B cell (primary cell): ENCODE data around the gene TSHZ1. TPM values are rescaled to one million over a fixed set of nuclear protein-coding genes. Genes with fewer than 3 reads are reported as not detected.

Experiments used
- ATAC-seq: fragments of 200-7000 bp; cut with Tn5 transposase; one replicate; pipeline ENCODE4 v1.10.0; 2021; ENCODE audit warnings: low read depth, mild to moderate bottlenecking, moderate number of reproducible peaks, moderate library complexity
- CTCF ChIA-PET: fragments of 350-600 bp; sonication (Branson Sonifier 250); formaldehyde crosslinking; loops from one replicate; lab custom pipeline; 2021; ENCODE audit warnings: antibody characterized with exemption, inconsistent platforms; lab: Charles Lee
- POLR2A ChIA-PET: fragments of 350-600 bp; sonication (Branson Sonifier 250); formaldehyde crosslinking; loops from one replicate; lab custom pipeline; 2021; ENCODE audit warnings: antibody characterized with exemption; lab: Charles Lee
- DNase-seq: peaks from one replicate; pipeline ENCODE4 v3.0.0; 2013
- H2AFZ ChIP-seq: 2 replicates; pipeline ENCODE4 v1.6.1; 2012; ENCODE audit warnings: mild to moderate bottlenecking, low read depth, low read length; ENCODE audit not compliant: insufficient read depth, poor library complexity, severe bottlenecking
- H3K27ac ChIP-seq, 2 donors: 1 replicate in 1 of 2; 2 replicates in 1 of 2; pipeline ENCODE4 v1.5.1; 2012 to 2013; ENCODE audit warnings: low read length in 2 of 2, mild to moderate bottlenecking in 2 of 2, moderate library complexity in 1 of 2
- H3K27me3 ChIP-seq, 4 experiments: fragments of 200-600 bp in 1 of 4; sonication (generic) in 1 of 4; replicated peaks in 1 of 4; 1 replicate in 2 of 4; 2 replicates in 2 of 4; pipeline versions ENCODE4 v1.6.1 to v1.7.0; 2013 to 2016; ENCODE audit warnings: low read length in 3 of 4, mild to moderate bottlenecking in 2 of 4, mixed read lengths in 1 of 4, moderate library complexity in 1 of 4; ENCODE audit not compliant: insufficient read depth in 4 of 4, control insufficient read depth in 3 of 4; ENCODE audit errors: control extremely low read depth in 1 of 4
- H3K36me3 ChIP-seq, 2 experiments: replicated peaks in 1 of 2; 1 replicate in 1 of 2; 2 replicates in 1 of 2; pipeline versions ENCODE4 v1.6.1 to v1.7.1; 2013; ENCODE audit warnings: low read length in 1 of 2; ENCODE audit not compliant: insufficient read depth in 2 of 2, control insufficient read depth in 1 of 2; ENCODE audit errors: control extremely low read depth in 1 of 2, extremely low read depth in 1 of 2
- H3K4me1 ChIP-seq, 2 donors: fragments of 200-600 bp in 1 of 2; sonication (generic) in 1 of 2; 1 replicate in 1 of 2; 2 replicates in 1 of 2; pipeline versions ENCODE4 v1.5.1 to v1.6.1; 2013 to 2017; ENCODE audit warnings: low read length in 2 of 2; ENCODE audit not compliant: control insufficient read depth in 2 of 2, insufficient read depth in 2 of 2
- H3K4me2 ChIP-seq: replicated peaks from 2 replicates; pipeline ENCODE3; 2012; ENCODE audit warnings: mild to moderate bottlenecking, low read depth, low read length; ENCODE audit not compliant: poor library complexity, severe bottlenecking
- H3K4me3 ChIP-seq, 5 experiments: fragments of 200-600 bp in 1 of 5; sonication (generic) in 1 of 5; 1 replicate in 3 of 5; 2 replicates in 2 of 5; pipeline versions ENCODE4 v1.5.1 to v1.7.0; 2011 to 2016; ENCODE audit warnings: low read length in 4 of 5, mild to moderate bottlenecking in 4 of 5, low read depth in 2 of 5, control low read depth in 1 of 5, moderate library complexity in 1 of 5; ENCODE audit not compliant: insufficient read depth in 1 of 5; ENCODE audit errors: control extremely low read depth in 1 of 5, extremely low read depth in 1 of 5
- H3K79me2 ChIP-seq: fragments of 200-600 bp; sonication (generic); one replicate; pipeline ENCODE4 v1.6.0; 2016; ENCODE audit warnings: low read length; ENCODE audit not compliant: control insufficient read depth, insufficient read depth
- H3K9ac ChIP-seq: fragments of 200-600 bp; sonication (generic); 2 replicates; pipeline ENCODE4 v1.6.1; 2017; ENCODE audit warnings: mild to moderate bottlenecking, low read length, moderate library complexity
- H3K9me3 ChIP-seq, 3 donors: one replicate each; pipeline versions ENCODE4 v1.6.1 to v1.7.1; 2013; ENCODE audit warnings: low read length in 2 of 3; ENCODE audit not compliant: control insufficient read depth in 2 of 3, insufficient read depth in 1 of 3; ENCODE audit errors: control extremely low read depth in 1 of 3
- H4K20me1 ChIP-seq: 2 replicates; pipeline ENCODE4 v1.6.0; 2012; ENCODE audit warnings: mild to moderate bottlenecking, low read length; ENCODE audit not compliant: insufficient read depth, control insufficient read depth, poor library complexity, severe bottlenecking
- H3K27ac Mint-ChIP-seq: one replicate; pipeline ENCODE4 v1.8.0; 2021; ENCODE audit warnings: mixed read lengths
- H3K27me3 Mint-ChIP-seq: one replicate; pipeline ENCODE4 v1.8.0; 2021; ENCODE audit warnings: mixed read lengths
- H3K4me1 Mint-ChIP-seq: one replicate; pipeline ENCODE4 v1.8.0; 2021; ENCODE audit warnings: mixed read lengths
- H3K4me3 Mint-ChIP-seq: one replicate; pipeline ENCODE4 v1.8.0; 2021; ENCODE audit warnings: mixed read lengths
- H3K9me3 Mint-ChIP-seq: one replicate; pipeline ENCODE4 v1.8.0; 2022; ENCODE audit warnings: mixed read lengths; ENCODE audit not compliant: insufficient read depth
- CTCF ChIP-seq: fragments of 200-600 bp; IDR thresholded peaks from one replicate; pipeline ENCODE4 v1.8.0; 2022; ENCODE audit warnings: antibody characterized with exemption, mild to moderate bottlenecking
- EZH2 ChIP-seq: IDR thresholded peaks from 2 replicates; pipeline ENCODE4 v1.6.1; 2012; ENCODE audit warnings: borderline replicate concordance, low read depth, mild to moderate bottlenecking, moderate library complexity, low read length; ENCODE audit not compliant: insufficient read depth, poor library complexity, severe bottlenecking
- WGBS: methylation state at CpG from one replicate; pipeline ENCODE4 v1.1.5; 2013; ENCODE audit warnings: missing lambda C conversion rate; ENCODE audit not compliant: insufficient coverage; 5-methylcytosine and 5-hydroxymethylcytosine counted together
- intact Hi-C: fragments of 100-400 bp; cut with micrococcal nuclease; formaldehyde crosslinking; loops from one replicate; pipeline ENCODE4 v1.10.0; 2022
- polyA plus RNA-seq: library from polyadenylated mRNA; depleted of rRNA; stranded (reverse); fragments of >200 nt; gene quantifications from 2 replicates; pipeline ENCODE4 v1.2.3, GENCODE V29; 2012
- total RNA-seq, 2 donors: library from RNA; stranded (reverse); fragments of 120-200 nt in 1 of 2; gene quantifications; 1 replicate in 1 of 2; 2 replicates in 1 of 2; pipeline versions ENCODE4 v1.2.3 to v1.2.4, GENCODE V29; 2013 to 2022

The TSHZ1 gene
- total and polyA plus RNA-seq, 2 donors (not counting 1 experiment from before 2014, with no cell fraction given) = 5.3 to 9.8 TPM

- Mint-ChIP-seq H3K4me1 (peaks cover 9% of the 10 kb centered on the region), H3K27me3 (peaks cover 16% of the 10 kb centered on the region), H3K9me3 (no peaks in the 10 kb centered on the region), H3K4me3 (no peak overlapping the region), H3K27ac (no peak overlapping the region)
- H4K20me1 ChIP-seq = no peaks in the 10 kb centered on the region
- ATAC-seq = no peak
- H2AFZ ChIP-seq = no peak overlapping the region
- DNase-seq = no peak
- WGBS = 92% methylated on average over 4 of the region's 4 CpGs
- no peaks in the 10 kb centered on the region for H3K79me2 ChIP-seq
- H3K27me3 ChIP-seq = peaks cover 0 to 4% (median 0%) of the 10 kb centered on the region in 4 experiments
- no peak overlapping the region for H3K9ac ChIP-seq
- H3K4me1 ChIP-seq = peaks cover 0 to 4% of the 10 kb centered on the region in 2 donors
- H3K4me2 ChIP-seq = no peak overlapping the region
- peaks cover 0 to 7% (median 0%) of the 10 kb centered on the region in 3 donors for H3K9me3 ChIP-seq
- ChIA-PET CTCF (no interaction called here), POLR2A (no interaction called here)
- no peaks in the 10 kb centered on the region for H3K36me3 ChIP-seq
- TF ChIP-seq EZH2 (no peak), CTCF (no peak)
- H3K27ac ChIP-seq = no peak overlapping the region
- intact Hi-C loops = no loop called here
- no peak overlapping the region for H3K4me3 ChIP-seq
Measured at GRCh38 chr18:75162978-75163377, 47.6 kb upstream of the TSHZ1 start.

- no peaks in the 10 kb centered on the region for H3K36me3 ChIP-seq
- 73% methylated on average over 2 of the region's 4 CpGs for WGBS
- ChIA-PET CTCF (interaction anchor here (1.9 kb wide), 1 partner anchor 12 kb away, joined by 4 read pairs; no protein-coding TSS in a partner anchor), POLR2A (no interaction called here)
- Mint-ChIP-seq H3K4me3 (no peak overlapping the region), H3K27ac (no peak overlapping the region), H3K4me1 (peaks cover 9% of the 10 kb centered on the region), H3K9me3 (no peaks in the 10 kb centered on the region), H3K27me3 (peaks cover 16% of the 10 kb centered on the region)
- no peaks in the 10 kb centered on the region for H3K79me2 ChIP-seq
- intact Hi-C loops = no loop called here
- no peak overlapping the region for H2AFZ ChIP-seq
- H3K9ac ChIP-seq = no peak overlapping the region
- no peak overlapping the region for H3K4me3 ChIP-seq
- peaks cover 0 to 4% (median 0%) of the 10 kb centered on the region in 4 experiments for H3K27me3 ChIP-seq
- TF ChIP-seq CTCF (no peak), EZH2 (no peak)
- H3K27ac ChIP-seq = no peak overlapping the region
- peaks cover 0 to 7% (median 0%) of the 10 kb centered on the region in 3 donors for H3K9me3 ChIP-seq
- no peak for DNase-seq
- no peaks in the 10 kb centered on the region for H4K20me1 ChIP-seq
- ATAC-seq = no peak
- peaks cover 0 to 4% of the 10 kb centered on the region in 2 donors for H3K4me1 ChIP-seq
- H3K4me2 ChIP-seq = no peak overlapping the region
Measured at GRCh38 chr18:75163736-75164135, 46.9 kb upstream of the TSHZ1 start.
